HFFc6 (cell line): ENCODE measurements around the gene HEXD. TPM values are rescaled to one million over a fixed set of nuclear protein-coding genes. Genes with fewer than 3 reads are reported as not detected.

ENCODE experiments used
- DNase-seq: peaks from one replicate; pipeline ENCODE4 v3.0.0-alpha.2; 2018
- H3K27ac Mint-ChIP-seq: 2 replicates; pipeline ENCODE4 v1.8.0; 2020; ENCODE audit warnings: mild to moderate bottlenecking, mixed read lengths
- H3K27me3 Mint-ChIP-seq: 2 replicates; pipeline ENCODE4 v1.8.0; 2021; ENCODE audit warnings: mild to moderate bottlenecking, moderate library complexity, mixed read lengths; ENCODE audit not compliant: insufficient read depth
- H3K36me3 Mint-ChIP-seq: 2 replicates; pipeline ENCODE4 v1.8.0; 2021; ENCODE audit warnings: low read depth, mixed read lengths
- H3K4me1 Mint-ChIP-seq: 2 replicates; pipeline ENCODE4 v1.8.0; 2020; ENCODE audit warnings: low read depth, mixed read lengths
- H3K4me3 Mint-ChIP-seq: 2 replicates; pipeline ENCODE4 v1.8.0; 2020; ENCODE audit warnings: mild to moderate bottlenecking, moderate library complexity, mixed read lengths
- H3K9me3 Mint-ChIP-seq: 2 replicates; pipeline ENCODE4 v1.8.0; 2020; ENCODE audit warnings: mild to moderate bottlenecking, mixed read lengths
- total RNA-seq, 6 experiments: library from RNA; stranded (reverse); fragmentation: NEBNext Ultra II Directional; extraction: Animal tissue kit (Norgen Biotek cat#: 25700); gene quantifications; 2 replicates in 1 of 6; 3 replicates in 5 of 6; pipeline ENCODE4 v1.2.3, GENCODE V29; 2021
- TF ChIP-seq, protein P1 (sequence below): fragments of 200-600 bp; sonication (generic); IDR thresholded peaks from 2 replicates; pipeline ENCODE4 v1.5.0; 2021; ENCODE audit warnings: antibody characterized with exemption, mild to moderate bottlenecking

Gene HEXD
- total RNA-seq, 6 experiments from 2014 or later = 4.3 to 6.8 (median 5.6) TPM

DNA sequence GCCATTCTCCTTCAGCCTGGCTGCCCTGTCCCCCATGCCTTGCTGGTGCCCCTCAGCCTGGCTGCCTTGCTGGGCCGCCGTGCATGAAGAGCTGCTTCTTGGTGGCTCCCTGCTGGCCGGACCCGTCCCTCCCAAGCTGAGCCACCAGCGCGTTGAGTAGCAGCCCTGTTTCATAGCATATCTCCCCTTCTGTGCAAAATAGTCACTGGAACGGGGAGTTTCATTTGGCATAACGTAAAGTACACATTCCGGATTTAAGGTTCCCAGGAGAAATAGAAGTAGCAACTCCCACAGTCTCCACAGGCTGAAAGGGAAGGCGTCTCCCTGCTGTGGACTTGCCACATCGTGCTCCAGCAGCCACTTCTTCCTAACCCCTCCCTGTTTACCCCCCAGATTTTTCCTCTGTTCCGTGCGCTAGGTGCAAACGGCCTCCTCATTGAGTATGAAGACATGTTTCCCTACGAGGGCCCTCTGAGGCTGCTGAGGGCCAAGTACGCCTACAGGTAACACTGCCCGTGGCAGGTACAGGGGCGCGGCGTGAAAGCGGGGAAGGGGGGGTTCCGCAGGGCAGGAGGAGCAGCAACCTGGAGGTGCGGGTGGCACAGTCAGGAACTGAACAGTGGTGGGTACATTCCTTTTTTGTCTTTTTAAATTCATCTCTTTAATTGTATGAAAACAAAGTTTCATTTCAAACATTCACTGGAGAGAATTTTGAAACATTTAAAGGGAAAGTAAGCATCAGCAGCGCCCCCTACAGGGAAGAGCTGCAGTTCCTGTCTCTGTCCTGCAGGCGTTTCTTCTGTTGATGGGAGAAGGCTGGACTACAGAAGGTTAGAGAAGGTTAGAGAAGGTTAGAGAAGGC lies 6.1 kb downstream of the HEXD start:
- Mint-ChIP-seq H3K4me1 (peaks cover 8% of the 10 kb centered on the region), H3K4me3 (no peak overlapping the region), H3K36me3 (peaks cover 25% of the 10 kb centered on the region), H3K27me3 (peaks cover 4% of the 10 kb centered on the region; the same call in 1 of the 2 replicates), H3K9me3 (peaks cover 11% of the 10 kb centered on the region; the same call in 1 of the 2 replicates), H3K27ac (no peak overlapping the region)
- DNase-seq = peak; percentile 38
- TF ChIP-seq, protein P1, sequence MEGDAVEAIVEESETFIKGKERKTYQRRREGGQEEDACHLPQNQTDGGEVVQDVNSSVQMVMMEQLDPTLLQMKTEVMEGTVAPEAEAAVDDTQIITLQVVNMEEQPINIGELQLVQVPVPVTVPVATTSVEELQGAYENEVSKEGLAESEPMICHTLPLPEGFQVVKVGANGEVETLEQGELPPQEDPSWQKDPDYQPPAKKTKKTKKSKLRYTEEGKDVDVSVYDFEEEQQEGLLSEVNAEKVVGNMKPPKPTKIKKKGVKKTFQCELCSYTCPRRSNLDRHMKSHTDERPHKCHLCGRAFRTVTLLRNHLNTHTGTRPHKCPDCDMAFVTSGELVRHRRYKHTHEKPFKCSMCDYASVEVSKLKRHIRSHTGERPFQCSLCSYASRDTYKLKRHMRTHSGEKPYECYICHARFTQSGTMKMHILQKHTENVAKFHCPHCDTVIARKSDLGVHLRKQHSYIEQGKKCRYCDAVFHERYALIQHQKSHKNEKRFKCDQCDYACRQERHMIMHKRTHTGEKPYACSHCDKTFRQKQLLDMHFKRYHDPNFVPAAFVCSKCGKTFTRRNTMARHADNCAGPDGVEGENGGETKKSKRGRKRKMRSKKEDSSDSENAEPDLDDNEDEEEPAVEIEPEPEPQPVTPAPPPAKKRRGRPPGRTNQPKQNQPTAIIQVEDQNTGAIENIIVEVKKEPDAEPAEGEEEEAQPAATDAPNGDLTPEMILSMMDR = peak; percentile 86

DNA sequence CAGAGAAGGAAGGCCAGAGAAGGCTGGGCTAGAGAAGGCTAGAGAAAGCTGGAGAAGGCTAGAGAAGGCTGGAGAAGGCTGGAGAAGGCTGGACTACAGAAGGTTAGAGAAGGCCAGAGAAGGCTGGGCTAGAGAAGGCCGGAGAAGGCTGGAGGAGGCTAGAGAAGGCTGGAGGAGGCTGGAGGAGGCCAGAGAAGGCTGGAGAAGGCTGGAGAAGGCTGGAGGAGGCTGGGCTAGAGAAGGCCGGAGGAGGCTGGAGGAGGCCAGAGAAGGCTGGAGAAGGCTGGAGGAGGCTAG lies 6.7 kb downstream of the HEXD start:
- Mint-ChIP-seq H3K9me3 (peaks cover 11% of the 10 kb centered on the region; the same call in 1 of the 2 replicates), H3K36me3 (peaks cover 25% of the 10 kb centered on the region), H3K4me3 (no peak overlapping the region), H3K4me1 (peaks cover 6% of the 10 kb centered on the region), H3K27me3 (peaks cover 7% of the 10 kb centered on the region; the same call in 1 of the 2 replicates), H3K27ac (no peak overlapping the region)
- TF ChIP-seq, protein P1 = 0 out of 2 replicates have a peak, but pooled peaks have one; percentile 4
- no peak for DNase-seq

DNA sequence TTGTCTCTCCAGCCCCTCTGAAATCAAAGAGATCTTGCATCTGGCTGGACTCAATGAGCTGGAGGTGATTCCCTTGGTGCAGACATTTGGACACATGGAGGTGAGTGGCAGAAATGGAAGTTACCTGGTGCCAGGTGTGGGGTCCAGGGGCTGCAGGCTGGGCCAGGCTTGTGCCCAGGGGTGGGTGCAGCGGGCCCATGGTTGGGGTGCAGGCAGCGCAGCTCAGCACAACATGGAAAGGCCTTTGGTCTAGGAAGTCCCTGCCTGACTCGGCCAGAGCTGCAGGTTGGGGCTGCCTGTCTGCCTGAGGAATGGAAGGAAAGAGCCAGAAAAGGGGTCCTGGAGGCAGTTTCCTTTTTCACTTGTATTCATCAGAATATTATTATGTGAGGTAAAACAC lies 10.4 kb downstream of the HEXD start:
- H3K4me1 Mint-ChIP-seq = peaks cover 7% of the 10 kb centered on the region; the same call in 1 of the 2 replicates
- no peaks in the 10 kb centered on the region for H3K36me3 Mint-ChIP-seq
- TF ChIP-seq, protein P1 = no peak
- no peak overlapping the region for H3K4me3 Mint-ChIP-seq
- H3K27ac Mint-ChIP-seq = no peak overlapping the region
- H3K9me3 Mint-ChIP-seq = no peaks in the 10 kb centered on the region
- no peak for DNase-seq
- H3K27me3 Mint-ChIP-seq = peaks cover 11% of the 10 kb centered on the region

DNA sequence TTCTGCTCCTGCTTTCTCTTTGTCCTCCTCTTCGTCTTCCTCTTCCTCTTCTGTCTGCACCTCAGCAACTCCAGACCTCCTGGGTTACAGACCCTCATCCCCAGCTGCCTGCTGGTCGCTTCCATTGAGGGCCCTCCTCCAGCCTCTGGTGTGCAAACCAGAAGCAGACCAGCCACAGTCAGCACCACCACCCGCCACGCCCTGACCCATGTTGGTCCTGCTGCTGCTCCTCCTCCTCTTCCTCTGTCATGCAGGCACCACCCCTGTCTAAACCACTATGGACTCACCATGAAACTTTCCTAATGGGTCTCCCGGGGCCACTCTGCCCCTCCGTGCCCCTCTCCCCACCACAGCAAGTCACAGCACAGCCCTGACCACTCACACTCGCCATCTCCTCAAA lies 11.7 kb downstream of the HEXD start:
- peaks cover 11% of the 10 kb centered on the region for H3K27me3 Mint-ChIP-seq
- TF ChIP-seq, protein P1 = no peak
- no peak for DNase-seq

DNA sequence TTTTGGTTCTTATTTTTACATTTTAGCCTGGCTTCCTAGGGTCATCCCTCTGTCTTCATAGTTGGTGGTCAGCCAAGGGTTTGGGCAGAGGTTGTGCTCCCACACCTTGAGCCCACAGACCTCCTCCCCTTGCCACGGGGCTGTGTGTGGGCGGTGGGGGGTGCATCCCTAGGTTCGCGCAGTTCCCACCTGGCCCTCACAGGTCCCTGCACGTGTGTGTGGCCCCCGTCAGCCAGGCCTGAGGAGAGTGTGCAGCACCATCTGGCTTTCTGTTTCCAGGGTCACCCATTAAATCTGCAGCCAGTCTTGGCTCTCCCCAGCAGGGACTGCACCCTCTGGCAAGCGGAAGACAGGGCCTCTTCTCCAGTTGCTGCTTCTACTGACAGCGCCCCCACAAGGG lies 13.9 kb downstream of the HEXD start:
- Mint-ChIP-seq H3K4me1 (peaks cover 13% of the 10 kb centered on the region), H3K27ac (no peak overlapping the region), H3K36me3 (no peaks in the 10 kb centered on the region), H3K9me3 (no peaks in the 10 kb centered on the region), H3K4me3 (no peak overlapping the region), H3K27me3 (peaks cover 7% of the 10 kb centered on the region)
- TF ChIP-seq, protein P1 = no peak
- DNase-seq = no peak

More for the DNA sequence above, 11.7 kb downstream of the HEXD start:
- Mint-ChIP-seq H3K4me3 (no peak overlapping the region), H3K27ac (no peak overlapping the region), H3K36me3 (no peaks in the 10 kb centered on the region), H3K4me1 (peaks cover 7% of the 10 kb centered on the region; the same call in 1 of the 2 replicates), H3K9me3 (no peaks in the 10 kb centered on the region)
